Stimulated activated CD4-positive, alpha-beta T cell treated with anti-CD3 and anti-CD28 coated beads, Interleukin-12 subunit alpha, Interleukin-12 subunit beta, amount 100 ng/mL, for 4 hours (primary cell): ENCODE measurements around the gene NIPSNAP3A.
"Not testable (repeated sequence)": the region's sequence is repeated elsewhere in the genome, so short reads cannot be mapped to it uniquely, and the experiment has no call there.

Experiments used
- DNase-seq: peaks from one replicate; pipeline ENCODE4 v3.0.0-alpha.2; 2020

Gene NIPSNAP3A

DNA sequence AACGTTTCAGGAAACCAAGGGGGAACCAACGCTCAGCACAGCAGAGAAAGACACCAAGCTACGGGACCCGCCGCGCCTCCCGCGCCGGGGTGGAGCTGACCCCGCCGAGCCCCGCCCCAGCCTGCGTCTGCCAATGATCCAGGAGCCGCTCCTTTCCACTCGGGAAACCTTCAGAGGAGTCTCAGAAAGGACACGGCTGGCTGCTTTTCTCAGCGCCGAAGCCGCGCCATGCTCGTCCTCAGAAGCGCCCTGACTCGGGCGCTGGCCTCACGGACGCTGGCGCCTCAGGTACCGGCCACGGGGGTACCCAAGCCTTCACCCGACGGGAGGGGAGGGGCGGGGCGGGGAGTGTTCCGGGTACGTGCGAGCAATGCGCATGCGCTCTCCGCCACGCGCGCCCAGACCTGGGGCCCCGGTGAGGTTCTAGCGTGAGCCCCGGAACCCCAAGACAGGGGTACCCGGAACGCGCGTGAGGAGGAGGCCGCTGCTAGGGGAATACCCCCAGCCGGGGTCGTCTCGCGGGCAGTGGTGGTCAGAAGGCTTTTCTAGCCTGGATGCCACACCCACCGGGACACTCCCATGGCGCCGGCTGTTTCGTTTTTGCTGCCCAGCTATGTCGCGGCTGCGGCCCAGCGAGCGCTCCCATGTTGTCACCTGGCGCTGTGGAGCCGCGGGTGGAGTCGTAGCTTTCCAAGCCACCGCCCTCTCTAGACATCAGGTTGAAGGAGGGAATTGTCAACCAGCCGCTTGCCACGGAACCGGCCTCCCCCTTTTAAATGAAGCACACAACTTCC lies at the start of gene NIPSNAP3A:
Gene NIPSNAP3A (plus strand): TSS at position 119 of the 794 bp plus-strand sequence. CDS start 110 bp downstream, at position 229.
- DNase-seq = peak; percentile 83

DNA sequence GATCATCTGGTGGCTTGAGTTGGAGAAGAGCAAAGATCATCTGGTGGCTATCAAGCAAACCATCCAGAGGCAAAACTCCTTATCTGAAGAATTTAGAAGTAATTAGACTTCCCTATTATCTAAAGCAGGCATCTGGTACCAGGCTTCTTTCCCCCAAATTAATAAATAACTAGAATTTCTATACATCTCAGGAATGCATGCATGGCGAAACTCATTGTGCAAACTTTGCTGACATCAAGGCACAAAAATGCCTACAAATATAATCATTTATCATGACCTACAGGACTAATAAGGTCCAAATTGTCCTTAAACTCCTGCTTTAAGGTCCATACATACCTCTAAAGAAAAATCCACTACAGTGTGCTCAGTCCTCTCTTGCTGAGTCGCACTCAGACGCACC lies 47.2 kb upstream of the NIPSNAP3A start:
- DNase-seq = no peak

DNA sequence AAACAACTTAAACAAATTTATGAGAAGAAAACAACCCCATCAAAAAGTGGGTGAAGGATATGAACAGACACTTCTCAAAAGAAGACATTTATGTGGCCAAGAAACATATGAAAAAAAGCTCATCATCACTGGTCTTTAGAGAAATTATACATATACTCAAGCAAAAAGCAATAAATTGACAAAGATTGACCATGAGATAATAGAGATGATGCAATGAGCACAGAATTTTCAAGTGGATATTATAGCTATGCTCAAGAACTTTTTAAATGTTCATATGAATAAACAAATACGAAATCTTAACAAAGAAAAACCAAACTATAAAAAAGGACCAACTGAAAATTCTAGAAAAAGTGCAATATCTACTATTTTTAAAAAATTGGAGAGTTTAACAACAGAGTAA lies 38.7 kb upstream of the NIPSNAP3A start:
- not testable (repeated sequence) for DNase-seq

DNA sequence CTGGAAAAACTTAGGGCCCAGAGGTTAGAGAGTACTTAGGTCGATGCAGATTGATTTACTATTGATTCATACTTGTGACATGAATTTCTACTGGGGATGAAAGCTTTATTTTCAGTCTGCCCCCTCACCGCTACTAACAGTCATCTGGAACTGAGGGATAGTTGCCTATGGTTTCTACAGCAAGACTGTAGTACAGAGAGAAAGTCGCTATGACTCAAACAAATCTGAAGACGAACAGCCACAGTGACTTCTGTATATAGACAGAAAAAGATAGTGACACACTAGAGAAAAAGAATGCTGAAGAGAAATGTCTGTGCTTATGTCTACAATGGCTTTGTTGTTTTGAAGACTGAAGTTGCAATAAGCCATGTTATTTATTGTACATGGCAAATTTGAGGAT lies 35.9 kb upstream of the NIPSNAP3A start:
- DNase-seq = no peak

DNA sequence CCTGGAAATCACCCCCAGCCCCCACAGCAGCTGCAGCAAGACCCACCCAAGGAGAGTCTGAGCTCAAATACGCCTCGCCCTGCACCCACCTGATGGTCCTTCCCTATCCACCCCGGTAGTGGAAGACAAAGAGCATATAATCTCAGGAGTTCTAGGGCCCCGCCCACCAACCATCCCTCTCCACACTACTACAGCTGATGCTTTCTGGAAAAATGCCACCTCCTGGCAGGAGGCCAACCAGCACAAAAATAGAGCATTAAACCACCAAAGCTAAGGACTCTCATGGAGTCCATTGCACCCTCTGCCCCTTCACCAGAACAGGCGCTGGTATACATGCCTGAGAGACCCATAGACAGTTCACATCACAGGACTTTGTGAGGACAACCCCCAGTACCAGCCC lies 22.5 kb upstream of the NIPSNAP3A start:
- DNase-seq = no peak

DNA sequence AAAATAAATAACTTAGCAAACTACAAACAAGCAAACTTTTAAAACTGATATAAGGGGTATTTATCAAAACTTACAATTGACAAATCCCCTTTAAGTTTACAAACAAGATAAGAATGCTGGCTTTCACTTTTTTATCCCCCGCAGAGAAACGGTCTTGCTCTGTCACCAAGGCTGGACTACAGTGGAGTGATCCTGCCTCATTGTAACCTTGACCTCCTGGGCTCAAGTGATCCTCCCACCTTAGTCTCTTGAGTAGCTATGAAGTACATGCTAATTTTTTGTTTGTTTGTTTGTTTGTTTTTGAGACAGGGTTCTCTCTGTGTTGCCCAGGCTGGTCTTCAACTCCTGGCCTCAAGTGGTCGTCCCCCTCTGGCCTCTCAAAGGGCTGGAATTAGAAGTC lies 9.0 kb upstream of the NIPSNAP3A start:
- no peak for DNase-seq

DNA sequence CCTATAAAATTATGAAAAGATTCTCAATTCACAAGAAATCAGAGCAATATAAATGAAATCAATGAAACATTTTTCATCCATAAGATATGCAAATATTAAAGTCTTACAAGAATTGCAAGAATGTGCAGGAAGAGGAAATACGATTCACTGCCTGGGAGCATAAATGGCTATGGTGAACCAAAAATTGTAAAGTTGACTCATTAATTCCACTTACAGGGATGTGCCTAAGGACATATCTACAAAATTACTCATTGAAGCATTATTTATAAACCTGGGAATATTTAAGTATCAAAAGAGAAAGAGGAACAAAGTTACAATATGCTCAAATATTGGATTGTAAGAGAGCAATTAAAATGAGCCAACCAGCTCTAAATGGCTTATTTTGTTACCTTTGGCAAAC lies 6.9 kb upstream of the NIPSNAP3A start:
- no peak for DNase-seq

DNA sequence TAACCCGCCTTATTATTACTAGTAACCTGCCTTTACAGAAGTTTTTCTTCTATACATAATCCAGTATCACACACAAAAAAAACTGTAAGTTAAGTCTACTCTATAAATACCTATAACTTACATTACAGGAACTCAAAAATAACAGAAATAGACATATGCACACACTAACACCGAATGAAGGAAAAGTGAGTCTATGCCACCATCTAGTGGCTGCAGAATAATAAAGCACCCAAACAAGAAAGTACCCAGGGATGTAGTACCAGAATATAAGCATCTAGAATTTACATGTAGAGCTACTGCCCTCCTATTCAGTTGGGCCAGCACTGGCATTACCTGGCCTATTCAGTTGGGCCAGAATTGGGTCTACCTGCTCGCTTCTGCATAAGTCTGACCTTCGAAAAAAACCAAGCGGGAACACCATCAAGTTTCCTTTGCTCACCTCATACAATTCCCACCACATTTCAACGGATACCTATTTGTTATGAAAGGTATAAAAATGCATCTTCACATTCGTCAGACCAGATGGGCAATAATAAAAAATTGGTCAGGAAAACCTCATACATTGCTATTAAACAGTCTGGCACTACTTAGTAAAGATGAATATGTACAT lies 4.0 kb upstream of the NIPSNAP3A start:
- DNase-seq = no peak

DNA sequence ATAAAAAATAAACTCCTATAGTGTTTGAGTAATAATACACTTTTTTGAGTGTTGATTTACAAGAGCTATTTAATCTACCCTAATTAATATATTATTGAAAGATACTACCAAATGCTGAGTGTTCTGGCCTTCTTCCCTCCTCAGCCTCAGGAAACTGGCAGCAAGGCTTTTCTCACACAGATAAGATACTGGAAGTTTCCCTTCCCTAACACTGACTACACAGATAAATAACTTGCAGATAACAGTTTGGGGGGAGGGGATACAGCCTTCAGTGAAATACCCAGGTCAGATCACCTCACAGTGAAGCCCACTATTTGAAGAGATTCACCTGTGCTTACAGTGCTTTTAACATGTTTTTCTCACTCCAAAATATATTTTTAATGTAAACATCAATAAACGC lies 1.6 kb upstream of the NIPSNAP3A start:
- DNase-seq = no peak

DNA sequence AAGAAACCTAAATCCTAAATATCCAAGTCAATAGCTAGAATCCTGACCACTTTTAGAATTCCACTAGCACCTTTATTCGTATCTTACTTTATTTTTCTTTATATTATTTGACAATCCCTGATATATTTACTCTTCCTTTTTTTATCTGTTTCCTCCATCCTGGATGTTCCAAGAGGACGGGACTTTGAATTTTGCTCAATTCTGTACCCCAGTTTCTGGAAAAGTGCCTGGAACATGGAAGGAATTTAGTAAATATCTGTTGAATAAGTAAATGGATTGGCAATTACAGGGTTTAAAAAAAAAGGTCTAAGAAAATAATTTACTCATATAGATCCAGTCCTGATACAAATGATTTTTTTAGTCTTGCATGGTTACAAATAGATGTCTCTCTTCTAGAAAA lies 1.2 kb upstream of the NIPSNAP3A start:
- DNase-seq = no peak

DNA sequence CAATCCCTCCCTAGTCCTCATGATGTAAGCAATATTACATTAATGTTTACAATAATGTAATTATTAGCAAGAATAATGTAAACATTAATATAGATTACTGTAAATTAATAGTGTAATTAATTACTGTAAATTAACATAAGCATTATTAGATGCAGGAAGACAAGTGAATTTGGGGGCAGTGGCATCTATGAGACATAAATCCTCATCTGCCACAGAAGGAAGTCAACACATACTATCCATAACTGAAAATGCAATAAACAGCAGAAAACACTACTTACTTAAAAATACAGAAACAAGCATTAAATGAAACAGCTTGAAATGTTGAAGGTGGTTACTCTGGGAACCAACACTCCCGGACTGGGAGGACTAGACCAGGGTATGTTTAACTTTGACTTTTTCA lies 685 bp upstream of the NIPSNAP3A start:
- no peak for DNase-seq

DNA sequence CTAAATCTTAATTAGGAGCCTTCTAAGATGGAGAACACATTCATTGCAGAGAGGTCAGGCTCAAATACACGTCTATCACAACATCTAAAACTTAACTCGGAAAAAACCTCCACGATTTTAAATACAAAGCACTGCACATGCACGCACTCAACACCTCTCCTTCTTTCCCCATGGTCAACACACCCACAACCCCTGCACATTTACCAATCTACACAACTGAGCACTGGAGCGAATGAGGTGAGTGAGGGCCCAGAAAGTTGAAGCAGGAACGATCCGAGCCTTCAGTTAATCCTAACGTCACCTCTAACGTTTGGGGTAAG lies 278 bp upstream of the NIPSNAP3A start:
- no peak for DNase-seq

DNA sequence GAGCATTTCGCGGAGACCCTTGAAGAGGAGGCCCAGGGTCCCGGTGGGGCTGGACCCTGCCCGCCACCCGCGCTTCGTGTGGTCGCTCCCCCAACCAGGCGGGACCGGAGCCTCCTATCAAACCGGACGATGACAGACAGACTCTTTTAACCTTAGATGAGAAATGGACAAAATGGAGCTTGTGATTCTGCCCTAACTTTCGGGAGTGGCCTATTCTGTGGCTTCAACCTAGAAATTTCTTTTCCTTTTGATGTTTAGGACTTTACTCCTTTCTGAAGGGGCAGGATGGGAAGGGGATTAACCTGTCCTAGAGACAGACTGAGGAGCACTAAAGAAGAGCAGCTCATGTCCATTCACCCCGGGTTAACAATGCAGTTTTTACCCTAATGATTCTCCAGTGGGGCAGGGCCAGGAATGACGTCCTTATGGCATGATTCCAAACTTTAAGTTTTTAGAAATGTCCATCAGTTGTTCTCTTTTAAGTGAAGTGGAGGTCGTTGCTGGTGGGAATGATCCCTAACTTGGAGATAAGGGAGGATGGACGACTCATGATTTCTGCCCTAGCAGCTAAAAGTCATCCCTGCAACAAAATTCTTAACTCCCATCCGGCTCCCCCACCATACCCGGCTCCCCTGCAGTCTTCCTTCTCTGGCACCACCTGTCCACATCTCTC lies 1.0 kb downstream of the NIPSNAP3A start:
- no peak for DNase-seq

DNA sequence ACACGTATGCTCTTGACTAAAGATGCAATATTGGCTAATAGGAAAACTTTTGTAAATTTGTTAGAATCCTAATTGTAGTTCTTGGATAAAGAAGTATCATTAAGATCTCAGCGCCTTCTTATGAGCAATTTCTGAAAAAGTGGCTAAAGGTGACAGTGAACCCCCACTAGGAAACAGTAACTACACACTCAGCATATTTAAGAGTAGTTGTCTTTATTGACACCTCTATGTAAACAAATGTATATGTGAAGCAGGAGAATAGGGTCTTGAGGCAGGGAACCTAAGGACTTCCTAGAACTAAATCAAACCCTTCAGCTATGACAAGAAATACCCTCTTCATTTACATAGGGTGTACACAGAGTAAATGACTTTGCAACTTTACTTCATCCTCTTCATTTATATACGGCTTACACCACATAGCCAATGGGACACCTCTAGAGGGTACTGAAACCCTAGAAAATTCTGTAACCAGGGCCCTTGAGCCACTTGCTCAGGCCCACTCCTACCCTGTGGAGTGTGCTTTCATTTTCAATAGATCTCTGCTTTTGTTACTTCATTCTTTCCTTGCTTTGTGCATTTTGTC lies 2.8 kb downstream of the NIPSNAP3A start:
- DNase-seq = no peak

DNA sequence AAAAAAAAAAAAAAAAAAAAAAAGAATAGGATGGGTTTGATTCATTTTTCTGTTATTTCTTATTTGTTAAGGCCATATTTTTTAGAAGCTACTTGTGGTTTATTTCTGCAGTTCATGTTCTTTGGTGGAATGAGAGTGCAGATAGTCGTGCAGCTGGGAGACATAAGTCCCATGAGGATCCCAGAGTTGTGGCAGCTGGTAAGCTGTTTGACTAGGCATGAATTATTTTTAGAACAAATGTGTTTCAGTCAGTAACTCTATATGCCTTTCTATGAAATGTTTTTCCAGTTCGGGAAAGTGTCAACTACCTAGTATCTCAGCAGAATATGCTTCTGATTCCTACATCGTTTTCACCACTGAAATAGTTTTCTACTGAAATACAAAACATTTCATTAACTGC lies 11.5 kb downstream of the NIPSNAP3A start:
- DNase-seq = no peak

DNA sequence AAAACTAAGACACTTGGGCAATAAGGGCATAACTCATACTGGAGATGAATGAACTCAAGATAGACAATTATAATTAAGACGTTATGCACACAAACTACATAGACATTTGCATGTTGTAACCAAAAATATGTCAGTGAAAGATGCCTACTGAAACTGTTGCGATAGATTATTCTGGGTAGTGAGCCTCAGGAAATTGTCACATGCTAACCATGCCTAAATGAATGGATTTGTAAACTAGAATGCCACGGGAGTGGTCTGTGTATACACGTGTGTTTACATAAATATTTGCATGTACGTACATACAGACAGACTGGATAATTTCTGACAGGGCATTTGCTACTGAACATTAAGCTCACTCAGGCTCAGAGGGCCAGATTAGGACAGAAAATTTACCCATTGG lies 17.7 kb downstream of the NIPSNAP3A start:
- DNase-seq = no peak

DNA sequence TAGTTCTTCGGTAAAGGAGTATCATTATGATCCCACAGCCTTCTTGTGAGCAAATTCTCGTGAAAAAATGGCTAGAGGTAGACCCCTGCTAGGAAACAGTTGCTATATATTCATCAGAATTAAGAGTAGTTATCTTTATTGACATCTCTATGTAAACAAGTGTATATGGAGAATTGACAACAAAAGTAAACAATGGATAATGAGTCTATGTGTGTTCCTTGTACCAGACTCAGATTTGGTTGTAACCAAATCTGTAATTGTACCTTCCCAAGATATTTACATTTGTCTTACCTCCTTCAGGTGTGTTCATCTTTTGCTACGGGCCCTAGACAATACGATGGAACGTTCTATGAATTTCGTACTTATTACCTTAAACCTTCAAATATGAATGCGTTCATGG lies 18.5 kb downstream of the NIPSNAP3A start:
- DNase-seq = no peak

DNA sequence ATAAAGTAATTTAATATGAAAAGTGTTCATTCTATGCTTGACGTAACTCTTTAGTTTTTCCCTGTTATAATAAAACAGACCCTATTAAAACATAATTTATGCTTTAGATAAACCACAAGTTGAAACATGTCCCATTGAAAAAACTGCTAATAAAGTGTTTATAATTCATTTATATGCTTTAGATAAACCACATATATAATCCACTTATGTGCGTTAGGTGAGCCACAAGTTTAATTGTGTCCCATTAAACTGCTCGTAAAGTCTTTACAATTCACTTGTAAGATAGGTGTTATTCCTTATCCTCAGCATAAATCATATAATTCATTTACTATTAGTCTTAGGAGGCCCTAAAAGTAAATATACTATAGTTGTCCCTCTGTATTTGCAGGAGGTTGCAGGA lies 20.0 kb downstream of the NIPSNAP3A start:
- DNase-seq = no peak

DNA sequence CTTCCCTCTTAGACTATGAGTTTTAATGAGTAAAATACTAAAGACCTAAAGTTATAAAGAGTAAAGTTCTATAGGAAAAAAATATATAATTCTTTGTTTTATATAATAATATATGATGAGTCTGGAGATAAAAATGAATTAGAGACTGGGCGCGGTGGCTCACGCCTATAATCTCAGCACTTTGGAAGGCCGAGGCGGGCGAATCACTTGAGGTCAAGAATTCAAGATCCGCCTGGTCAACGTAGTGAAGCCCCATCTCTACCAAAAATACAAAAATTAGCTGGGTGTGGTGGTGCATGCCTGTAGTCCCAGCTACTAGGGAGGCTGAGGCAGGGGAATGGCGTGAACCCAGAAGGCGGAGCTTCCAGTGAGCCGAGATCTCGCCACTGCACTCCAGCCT lies 21.5 kb downstream of the NIPSNAP3A start:
- not testable (repeated sequence) for DNase-seq

DNA sequence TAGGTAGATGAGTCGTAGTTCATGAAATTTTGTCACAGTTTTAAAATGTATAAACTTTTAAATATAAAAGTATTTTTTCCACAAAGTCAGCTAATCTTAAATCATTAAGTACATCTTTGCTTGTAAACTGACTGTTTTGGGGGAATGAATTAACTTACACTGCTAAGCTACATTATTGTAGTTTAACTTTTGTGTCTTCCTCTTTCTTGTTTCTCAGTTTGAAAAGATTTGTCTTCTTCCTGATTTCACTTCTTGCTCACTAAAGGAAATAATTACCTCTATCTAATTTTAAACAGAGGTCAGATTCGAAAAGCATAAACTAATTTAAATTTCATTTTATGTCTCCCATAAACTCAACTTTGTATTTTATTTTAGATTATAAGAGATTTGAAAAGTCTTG lies 22.2 kb downstream of the NIPSNAP3A start:
- no peak for DNase-seq

DNA sequence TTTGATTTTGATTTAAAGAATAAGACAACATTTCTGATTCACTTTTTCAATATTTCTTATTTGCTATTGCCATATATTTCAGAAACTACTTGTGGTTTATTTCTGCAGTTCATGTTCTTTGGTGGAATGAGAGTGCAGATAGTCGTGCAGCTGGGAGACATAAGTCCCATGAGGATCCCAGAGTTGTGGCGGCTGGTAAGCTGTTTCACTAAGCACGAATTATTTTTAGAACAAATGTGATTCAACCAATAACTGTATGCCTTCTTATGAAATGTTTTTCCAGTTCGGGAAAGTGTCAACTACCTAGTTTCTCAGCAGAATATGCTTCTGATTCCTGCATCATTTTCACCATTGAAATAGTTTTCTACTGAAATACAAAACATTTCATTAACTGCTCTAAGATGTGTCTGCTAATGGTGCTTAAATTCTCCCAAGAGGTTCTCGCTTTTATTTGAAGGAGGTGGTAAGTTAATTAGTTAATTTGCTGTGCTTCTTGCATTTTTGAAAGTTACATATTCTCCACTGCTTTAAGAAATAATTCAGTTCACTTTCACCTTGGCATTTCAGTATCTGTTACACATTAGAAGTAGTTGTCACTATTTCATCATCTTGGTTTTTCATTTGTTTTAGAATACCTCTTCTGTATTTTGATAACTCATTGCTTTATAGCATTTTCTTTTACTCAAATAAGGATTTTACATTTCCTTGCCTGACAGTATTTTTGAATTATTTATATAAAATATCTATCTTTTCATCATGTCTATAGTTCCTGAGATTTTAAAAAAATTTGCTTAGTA lies 25.4 kb downstream of the NIPSNAP3A start:
- DNase-seq = no peak

DNA sequence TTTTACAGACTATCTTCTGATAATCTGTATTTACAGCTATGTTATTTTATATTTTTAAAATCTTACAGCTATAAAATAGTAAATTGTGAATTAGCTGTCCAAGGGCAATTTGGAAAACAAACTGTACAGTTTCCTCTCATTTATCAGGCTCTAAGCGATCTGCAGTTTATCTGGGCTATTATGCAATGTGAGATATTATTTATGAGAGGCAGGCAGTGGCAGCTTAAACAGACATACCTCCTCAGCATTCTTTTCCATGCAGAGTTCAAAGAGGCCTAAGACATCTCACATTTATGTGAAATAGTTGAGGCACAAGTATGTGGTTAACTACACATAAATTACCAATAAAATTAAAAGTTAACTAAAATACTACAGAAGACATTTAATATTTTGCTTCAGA lies 26.6 kb downstream of the NIPSNAP3A start:
- no peak for DNase-seq
